ENCODE results near the gene PHLPP1.

The PHLPP1 gene

GRCh38 chr18:62759704-62760402 is 44.5 kb downstream of the PHLPP1 start:
- Histone ChIP-seq H3K4me1 (ENCODE audit: insufficient read depth, low read length) (peaks cover 71% of the 10 kb centered on the region), H3K9ac (ENCODE audit: low read depth, low read length) (peak overlapping the region; percentile 68; the same call in 1 of the 2 replicates)
- WGBS, result 60% methylated on average over 5 of the region's 5 CpGs

GRCh38 chr18:62760403-62760734 is 45.0 kb downstream of the PHLPP1 start:
- Histone ChIP-seq H3K9me3 (ENCODE audit: insufficient read depth, low read depth, low read length) (no peaks in the 10 kb centered on the region), H3K36me3 (ENCODE audit: insufficient read depth, low read length) (no peaks in the 10 kb centered on the region), H3K27ac (ENCODE audit: low read depth, low read length) (peak overlapping the region; percentile 90), H3K4me3 (ENCODE audit: low read length) (0 out of 2 replicates have a peak overlapping the region, but pooled peaks have one; percentile 1), H3K27me3 (ENCODE audit: insufficient read depth, low read length) (no peaks in the 10 kb centered on the region), H3K4me1 (ENCODE audit: insufficient read depth, low read length) (peaks cover 71% of the 10 kb centered on the region), H3K9ac (ENCODE audit: low read depth, low read length) (peak overlapping the region; percentile 21; the same call in 1 of the 2 replicates)
- 33% methylated on average over 4 of the region's 5 CpGs for WGBS

More at GRCh38 chr18:62759704-62760402, 44.5 kb downstream of the PHLPP1 start:
- 0 out of 2 replicates have a peak overlapping the region, but pooled peaks have one; percentile 1 for H3K4me3 ChIP-seq (ENCODE audit: low read length)
- no peaks in the 10 kb centered on the region for H3K9me3 ChIP-seq (ENCODE audit: insufficient read depth, low read depth, low read length)
- H3K27ac ChIP-seq (ENCODE audit: low read depth, low read length), result peak overlapping the region; percentile 90
- no peaks in the 10 kb centered on the region for H3K36me3 ChIP-seq (ENCODE audit: insufficient read depth, low read length)
- no peaks in the 10 kb centered on the region for H3K27me3 ChIP-seq (ENCODE audit: insufficient read depth, low read length)

GRCh38 chr18:62763101-62763521 is 47.8 kb downstream of the PHLPP1 start:
- no peak overlapping the region for H3K9ac ChIP-seq (ENCODE audit: low read depth, low read length)
- no peaks in the 10 kb centered on the region for H3K9me3 ChIP-seq (ENCODE audit: insufficient read depth, low read depth, low read length)
- H3K36me3 ChIP-seq (ENCODE audit: insufficient read depth, low read length), result no peaks in the 10 kb centered on the region
- no peak overlapping the region for H3K27ac ChIP-seq (ENCODE audit: low read depth, low read length)
- no peak overlapping the region for H3K4me3 ChIP-seq (ENCODE audit: low read length)
- no peaks in the 10 kb centered on the region for H3K27me3 ChIP-seq (ENCODE audit: insufficient read depth, low read length)
- 82% methylated on average over 7 of the region's 7 CpGs for WGBS
- H3K4me1 ChIP-seq (ENCODE audit: insufficient read depth, low read length), result peaks cover 67% of the 10 kb centered on the region

- Histone ChIP-seq H3K4me1 (ENCODE audit: insufficient read depth, low read length) (peaks cover 38% of the 10 kb centered on the region), H3K9me3 (ENCODE audit: insufficient read depth, low read depth, low read length) (no peaks in the 10 kb centered on the region), H3K36me3 (ENCODE audit: insufficient read depth, low read length) (no peaks in the 10 kb centered on the region), H3K9ac (ENCODE audit: low read depth, low read length) (no peak overlapping the region), H3K4me3 (ENCODE audit: low read length) (no peak overlapping the region), H3K27ac (ENCODE audit: low read depth, low read length) (no peak overlapping the region; the same call in 1 of the 2 replicates), H3K27me3 (ENCODE audit: insufficient read depth, low read length) (no peaks in the 10 kb centered on the region)
- WGBS, result 50% methylated on average over 2 of the region's 4 CpGs
Observed at GRCh38 chr18:62766266-62766665, 50.9 kb downstream of the PHLPP1 start.

GRCh38 chr18:62767321-62767720 is 52.0 kb downstream of the PHLPP1 start:
- H3K9me3 ChIP-seq (ENCODE audit: insufficient read depth, low read depth, low read length), result no peaks in the 10 kb centered on the region
- 93% methylated on average over 5 of the region's 5 CpGs for WGBS
- peaks cover 42% of the 10 kb centered on the region for H3K4me1 ChIP-seq (ENCODE audit: insufficient read depth, low read length)
- H3K9ac ChIP-seq (ENCODE audit: low read depth, low read length), result no peak overlapping the region
- H3K36me3 ChIP-seq (ENCODE audit: insufficient read depth, low read length), result no peaks in the 10 kb centered on the region
- no peak overlapping the region for H3K4me3 ChIP-seq (ENCODE audit: low read length)
- H3K27me3 ChIP-seq (ENCODE audit: insufficient read depth, low read length), result no peaks in the 10 kb centered on the region
- H3K27ac ChIP-seq (ENCODE audit: low read depth, low read length), result no peak overlapping the region; the same call in 1 of the 2 replicates

- H3K4me1 ChIP-seq (ENCODE audit: insufficient read depth, low read length), result peaks cover 42% of the 10 kb centered on the region
- H3K27ac ChIP-seq (ENCODE audit: low read depth, low read length), result no peak overlapping the region; the same call in 1 of the 2 replicates
- H3K36me3 ChIP-seq (ENCODE audit: insufficient read depth, low read length), result no peaks in the 10 kb centered on the region
- no peak overlapping the region for H3K9ac ChIP-seq (ENCODE audit: low read depth, low read length)
- 82% methylated on average over 2 of the region's 3 CpGs for WGBS
- no peaks in the 10 kb centered on the region for H3K9me3 ChIP-seq (ENCODE audit: insufficient read depth, low read depth, low read length)
- H3K27me3 ChIP-seq (ENCODE audit: insufficient read depth, low read length), result no peaks in the 10 kb centered on the region
- no peak overlapping the region for H3K4me3 ChIP-seq (ENCODE audit: low read length)
Observed at GRCh38 chr18:62767836-62768557, 52.7 kb downstream of the PHLPP1 start.

- Histone ChIP-seq H3K4me3 (ENCODE audit: low read length) (no peak overlapping the region), H3K4me1 (ENCODE audit: insufficient read depth, low read length) (peaks cover 45% of the 10 kb centered on the region), H3K36me3 (ENCODE audit: insufficient read depth, low read length) (no peaks in the 10 kb centered on the region), H3K27me3 (ENCODE audit: insufficient read depth, low read length) (no peaks in the 10 kb centered on the region), H3K9ac (ENCODE audit: low read depth, low read length) (no peak overlapping the region), H3K27ac (ENCODE audit: low read depth, low read length) (no peak overlapping the region), H3K9me3 (ENCODE audit: insufficient read depth, low read depth, low read length) (no peaks in the 10 kb centered on the region)
- WGBS, result 100% methylated on average over 1 of the region's 2 CpGs
Observed at GRCh38 chr18:62768558-62768943, 53.2 kb downstream of the PHLPP1 start.

- Histone ChIP-seq H3K27ac (ENCODE audit: low read depth, low read length) (no peak overlapping the region), H3K9me3 (ENCODE audit: insufficient read depth, low read depth, low read length) (no peaks in the 10 kb centered on the region), H3K27me3 (ENCODE audit: insufficient read depth, low read length) (no peaks in the 10 kb centered on the region), H3K9ac (ENCODE audit: low read depth, low read length) (no peak overlapping the region), H3K4me1 (ENCODE audit: insufficient read depth, low read length) (peaks cover 52% of the 10 kb centered on the region), H3K4me3 (ENCODE audit: low read length) (no peak overlapping the region), H3K36me3 (ENCODE audit: insufficient read depth, low read length) (no peaks in the 10 kb centered on the region)
- WGBS, result over 99% methylated on average over 2 of the region's 2 CpGs
Observed at GRCh38 chr18:62769216-62769615, 53.9 kb downstream of the PHLPP1 start.

GRCh38 chr18:62771494-62772270 is 56.3 kb downstream of the PHLPP1 start:
- 100% methylated on average over 4 of the region's 4 CpGs for WGBS
- H3K36me3 ChIP-seq (ENCODE audit: insufficient read depth, low read length), result no peaks in the 10 kb centered on the region
- H3K9me3 ChIP-seq (ENCODE audit: insufficient read depth, low read depth, low read length), result no peaks in the 10 kb centered on the region
- H3K27me3 ChIP-seq (ENCODE audit: insufficient read depth, low read length), result no peaks in the 10 kb centered on the region
- peaks cover 41% of the 10 kb centered on the region for H3K4me1 ChIP-seq (ENCODE audit: insufficient read depth, low read length)
- no peak overlapping the region for H3K4me3 ChIP-seq (ENCODE audit: low read length)
- H3K9ac ChIP-seq (ENCODE audit: low read depth, low read length), result no peak overlapping the region
- H3K27ac ChIP-seq (ENCODE audit: low read depth, low read length), result no peak overlapping the region

- 91% methylated on average over 1 of the region's 2 CpGs for WGBS
Observed at GRCh38 chr18:62772860-62773584, 57.7 kb downstream of the PHLPP1 start.

More at GRCh38 chr18:62772860-62773584, 57.7 kb downstream of the PHLPP1 start:
- Histone ChIP-seq H3K4me3 (ENCODE audit: low read length) (no peak overlapping the region), H3K27me3 (ENCODE audit: insufficient read depth, low read length) (no peaks in the 10 kb centered on the region), H3K27ac (ENCODE audit: low read depth, low read length) (no peak overlapping the region), H3K36me3 (ENCODE audit: insufficient read depth, low read length) (no peaks in the 10 kb centered on the region), H3K9me3 (ENCODE audit: insufficient read depth, low read depth, low read length) (no peaks in the 10 kb centered on the region), H3K9ac (ENCODE audit: low read depth, low read length) (no peak overlapping the region), H3K4me1 (ENCODE audit: insufficient read depth, low read length) (peaks cover 34% of the 10 kb centered on the region)
